ENCODE results near the gene NR4A1.

NR4A1 gene

GRCh38 chr12:52019113-52019770, 32.0 kb upstream of the NR4A1 start:
- DNase-seq = no peak

- peak; percentile 72 for DNase-seq
Observed at GRCh38 chr12:52020539-52021336, 30.5 kb upstream of the NR4A1 start.

DNA sequence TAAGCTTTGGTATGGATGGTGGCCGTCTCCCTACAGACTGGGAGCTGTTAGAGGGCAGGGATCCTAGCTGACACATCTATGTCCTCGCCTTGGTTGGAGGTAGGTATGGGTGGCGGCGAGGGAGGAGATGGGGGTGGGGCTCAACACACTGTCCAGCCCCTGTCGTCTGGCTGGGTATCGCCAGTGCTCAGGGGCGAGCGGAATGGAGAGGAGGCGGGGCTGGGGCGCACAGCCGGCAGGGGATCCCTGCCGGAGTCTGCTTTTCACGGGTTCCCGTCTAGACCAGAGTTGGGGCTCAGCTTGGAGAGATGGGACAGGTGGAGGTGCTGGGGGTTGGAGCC, 28.4 kb upstream of the NR4A1 start:
- DNase-seq = no peak

- peak; percentile 90 for DNase-seq
Observed at GRCh38 chr12:52023182-52023975, 27.9 kb upstream of the NR4A1 start.

- DNase-seq = no peak
Observed at GRCh38 chr12:52023976-52024688, 27.1 kb upstream of the NR4A1 start.

- DNase-seq = peak; percentile 66
Observed at GRCh38 chr12:52024845-52025230, 26.4 kb upstream of the NR4A1 start.

GRCh38 chr12:52026263-52026662, 25.0 kb upstream of the NR4A1 start:
- no peak for DNase-seq

GRCh38 chr12:52027085-52027843, 24.0 kb upstream of the NR4A1 start:
- no peak for DNase-seq

DNA sequence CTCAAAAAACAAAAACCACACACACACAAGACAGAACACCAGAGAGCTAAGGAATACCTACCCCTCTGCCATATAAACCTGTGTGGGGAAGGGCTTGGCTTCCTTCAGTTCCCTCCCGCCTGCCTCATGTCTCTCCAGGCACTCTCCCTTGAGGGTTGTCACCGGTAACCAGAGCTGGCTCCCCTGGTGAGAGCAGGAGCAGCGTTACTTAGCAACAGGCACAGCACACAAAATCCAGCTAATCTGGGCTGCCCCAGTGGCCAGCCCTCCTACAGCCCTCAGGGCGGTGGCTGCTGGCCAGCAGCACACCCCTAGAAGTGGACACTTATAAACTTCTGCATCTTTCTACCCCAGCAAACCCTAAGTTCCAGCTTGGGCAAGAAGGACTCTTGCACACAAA, 21.6 kb upstream of the NR4A1 start:
- no peak for DNase-seq

DNA sequence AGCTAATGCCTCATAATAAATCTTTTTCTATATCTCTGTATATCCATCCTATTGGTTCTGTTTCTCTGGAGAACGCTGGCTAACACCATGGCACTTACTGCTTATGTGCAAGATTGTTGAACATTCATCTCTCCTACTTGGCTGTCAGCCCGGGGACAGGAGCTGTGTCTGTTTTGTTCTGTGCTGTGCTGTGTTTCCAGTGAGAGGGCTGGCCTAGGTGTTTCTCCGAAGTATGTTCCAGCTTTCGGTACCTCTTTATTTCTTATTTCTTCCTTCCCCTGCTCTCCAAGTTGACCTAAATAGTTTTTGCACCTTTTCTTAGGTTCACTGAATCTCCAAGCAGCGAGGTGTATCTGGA, 18.8 kb upstream of the NR4A1 start:
- DNase-seq = no peak

DNA sequence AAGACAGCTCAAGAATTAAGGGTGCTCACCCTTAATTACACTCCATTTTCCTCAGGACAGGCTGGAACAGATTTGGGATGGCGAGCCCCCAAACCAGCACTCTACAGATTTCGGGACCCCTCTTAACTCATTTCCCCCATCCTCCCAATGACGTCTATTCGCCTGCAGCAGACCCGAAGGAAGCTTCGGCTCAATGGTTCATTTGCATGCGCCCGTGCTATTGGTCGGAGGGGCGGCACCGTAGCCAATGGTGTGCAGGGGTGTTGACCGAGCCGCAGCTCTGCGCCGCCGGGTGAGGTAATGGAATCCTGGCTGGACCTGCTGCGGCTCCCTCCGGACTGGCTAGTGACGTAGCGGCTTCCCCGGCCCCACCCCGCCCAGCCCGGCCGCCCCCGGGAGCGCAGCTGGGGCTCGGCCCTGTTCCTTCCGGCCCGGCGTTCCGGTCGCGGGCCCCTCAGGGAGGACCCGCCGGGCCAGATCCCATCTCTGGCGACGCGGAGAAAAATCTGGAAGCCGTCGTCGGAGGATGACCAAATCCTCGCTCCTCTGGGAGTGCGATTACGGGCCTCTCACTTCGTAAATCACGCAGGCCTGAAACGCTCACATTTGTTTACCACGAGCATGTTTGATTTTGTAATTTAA, 18.3 kb upstream of the NR4A1 start:
- DNase-seq = peak; percentile 92

DNA sequence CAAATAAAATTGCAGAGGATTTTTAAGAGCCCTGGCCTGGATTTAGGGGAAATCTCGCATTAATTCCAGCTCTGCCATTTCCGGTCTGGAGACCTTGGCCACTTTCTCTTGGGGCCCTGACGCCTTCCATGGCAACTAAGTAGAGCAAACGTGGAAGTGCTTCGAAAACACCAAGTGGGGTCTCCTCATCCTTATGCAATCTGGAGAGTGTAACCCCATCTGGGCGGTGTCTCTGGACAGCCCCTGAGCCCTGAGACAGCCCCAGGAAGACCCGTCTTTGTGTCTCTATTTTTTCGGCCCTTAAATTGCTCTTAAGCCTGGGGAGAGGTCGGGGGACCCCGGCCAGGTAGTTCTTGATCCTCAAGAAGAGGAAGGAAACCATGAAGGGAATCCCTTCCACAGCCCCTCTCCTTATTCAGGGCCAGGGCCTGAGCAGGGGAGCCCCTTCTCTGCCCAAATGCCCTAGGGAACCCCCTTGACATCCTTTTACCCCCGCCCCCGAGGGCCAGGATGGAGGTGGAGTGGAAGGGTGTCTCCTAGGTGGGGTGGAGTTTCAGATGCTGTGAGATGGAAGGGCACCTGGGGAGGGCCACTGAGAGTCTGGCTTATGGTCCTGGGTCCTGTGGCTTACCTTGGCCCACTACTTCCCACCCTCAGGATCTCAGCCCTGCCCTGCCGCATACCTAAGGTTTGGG, 17.6 kb upstream of the NR4A1 start:
- no peak for DNase-seq

- DNase-seq = no peak
Observed at GRCh38 chr12:52035190-52035589, 16.1 kb upstream of the NR4A1 start.

- DNase-seq = no peak
Observed at GRCh38 chr12:52035926-52036325, 15.3 kb upstream of the NR4A1 start.

GRCh38 chr12:52036587-52037171, 14.6 kb upstream of the NR4A1 start:
- peak; percentile 95 for DNase-seq

GRCh38 chr12:52037248-52037861, 13.9 kb upstream of the NR4A1 start:
- no peak for DNase-seq

DNA sequence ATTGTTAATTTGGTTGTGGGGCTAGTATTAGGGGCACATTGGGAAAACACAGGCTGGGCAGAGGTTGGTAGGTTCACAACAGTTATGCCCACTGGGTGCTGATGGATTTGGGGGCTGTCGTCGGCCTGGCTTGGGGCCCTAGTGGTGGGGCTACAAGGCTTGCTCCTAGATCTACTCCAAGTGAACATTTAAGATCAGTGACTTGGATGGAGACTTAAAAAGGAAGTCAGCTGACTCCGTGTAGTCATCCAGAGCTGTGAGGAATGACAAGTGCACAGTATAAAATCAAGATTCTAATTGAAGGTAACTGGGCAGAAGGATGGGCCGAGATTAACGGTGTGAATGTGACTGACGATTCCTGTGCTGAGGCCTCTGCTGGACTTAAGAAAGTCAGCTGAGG, 12.8 kb upstream of the NR4A1 start:
- DNase-seq = no peak

DNA sequence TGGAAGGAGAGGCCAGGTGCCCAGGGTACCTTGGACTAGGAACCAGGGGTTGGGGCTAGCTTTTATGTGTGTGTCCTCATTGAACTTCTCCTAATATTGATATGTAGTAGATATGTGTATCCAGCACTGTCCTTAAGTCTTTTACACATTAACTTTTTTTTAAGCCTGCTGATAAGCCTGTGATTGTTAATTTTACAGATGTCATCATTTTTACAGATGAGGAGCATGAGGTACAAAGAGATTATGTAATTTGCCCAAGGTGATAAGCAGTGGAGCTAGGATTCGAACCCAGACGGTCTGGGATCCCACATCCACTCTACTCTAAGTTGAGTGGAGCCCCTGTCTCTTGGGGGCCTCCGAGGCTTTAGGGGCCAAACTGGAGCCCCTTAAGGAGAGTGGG, 10.2 kb upstream of the NR4A1 start:
- no peak for DNase-seq

- DNase-seq = peak; percentile 83
Observed at GRCh38 chr12:52041695-52042123, 9.5 kb upstream of the NR4A1 start.

GRCh38 chr12:52042706-52043385, 8.4 kb upstream of the NR4A1 start:
- DNase-seq = no peak
